ENCODE data around the gene SLC49A3.

DNA sequence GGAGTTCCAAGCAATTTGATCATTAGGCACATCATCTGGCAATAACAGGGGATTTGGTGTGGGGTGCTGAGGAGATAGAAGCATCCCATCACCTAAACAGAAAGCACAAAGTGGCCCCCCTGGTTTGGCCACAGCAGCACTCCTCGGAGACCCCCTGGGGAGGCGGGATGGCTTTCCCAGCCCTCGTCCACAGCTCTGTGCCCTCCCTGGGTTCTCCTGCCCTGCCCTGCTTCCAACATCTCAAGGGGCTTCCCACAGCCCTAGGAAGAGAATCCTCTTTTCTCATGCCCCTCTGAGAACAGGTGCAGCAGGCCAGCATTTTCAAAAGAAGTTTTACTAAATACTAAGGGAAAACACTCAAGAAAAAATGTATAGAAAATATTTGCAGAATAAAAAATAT, 27.7 kb downstream of the SLC49A3 start:
- TF ChIP-seq POLR2A (IDR thresholded peaks at IDR 0.05) = no peak
- TF ChIP-seq, protein P1, sequence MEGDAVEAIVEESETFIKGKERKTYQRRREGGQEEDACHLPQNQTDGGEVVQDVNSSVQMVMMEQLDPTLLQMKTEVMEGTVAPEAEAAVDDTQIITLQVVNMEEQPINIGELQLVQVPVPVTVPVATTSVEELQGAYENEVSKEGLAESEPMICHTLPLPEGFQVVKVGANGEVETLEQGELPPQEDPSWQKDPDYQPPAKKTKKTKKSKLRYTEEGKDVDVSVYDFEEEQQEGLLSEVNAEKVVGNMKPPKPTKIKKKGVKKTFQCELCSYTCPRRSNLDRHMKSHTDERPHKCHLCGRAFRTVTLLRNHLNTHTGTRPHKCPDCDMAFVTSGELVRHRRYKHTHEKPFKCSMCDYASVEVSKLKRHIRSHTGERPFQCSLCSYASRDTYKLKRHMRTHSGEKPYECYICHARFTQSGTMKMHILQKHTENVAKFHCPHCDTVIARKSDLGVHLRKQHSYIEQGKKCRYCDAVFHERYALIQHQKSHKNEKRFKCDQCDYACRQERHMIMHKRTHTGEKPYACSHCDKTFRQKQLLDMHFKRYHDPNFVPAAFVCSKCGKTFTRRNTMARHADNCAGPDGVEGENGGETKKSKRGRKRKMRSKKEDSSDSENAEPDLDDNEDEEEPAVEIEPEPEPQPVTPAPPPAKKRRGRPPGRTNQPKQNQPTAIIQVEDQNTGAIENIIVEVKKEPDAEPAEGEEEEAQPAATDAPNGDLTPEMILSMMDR (IDR thresholded peaks at IDR 0.05) = no peak
